SK-N-SH treated with all-trans-retinoic acid at 6 μM for 48 hours (cell line): ENCODE measurements around the gene ADCY9.

ENCODE experiments used
- ARNTL ChIP-seq: fragments of 450-650 bp; formaldehyde crosslinking; IDR thresholded peaks from 2 replicates; pipeline ENCODE4 v1.5.0; 2020; ENCODE audit warnings: low read depth, mild to moderate bottlenecking, moderate library complexity, borderline replicate concordance
- POU6F1 ChIP-seq: fragments of 250-450 bp; sonication (Bioruptor Pico); IDR thresholded peaks from 2 replicates; pipeline ENCODE4 v1.8.0; 2021; ENCODE audit warnings: low read depth, mild to moderate bottlenecking, moderate library complexity, borderline replicate concordance
- RARB ChIP-seq: fragments of 250-450 bp; sonication (Bioruptor Pico); IDR thresholded peaks from 2 replicates; pipeline ENCODE4 v1.8.0; 2021; ENCODE audit warnings: mild to moderate bottlenecking, moderate library complexity

DNA sequence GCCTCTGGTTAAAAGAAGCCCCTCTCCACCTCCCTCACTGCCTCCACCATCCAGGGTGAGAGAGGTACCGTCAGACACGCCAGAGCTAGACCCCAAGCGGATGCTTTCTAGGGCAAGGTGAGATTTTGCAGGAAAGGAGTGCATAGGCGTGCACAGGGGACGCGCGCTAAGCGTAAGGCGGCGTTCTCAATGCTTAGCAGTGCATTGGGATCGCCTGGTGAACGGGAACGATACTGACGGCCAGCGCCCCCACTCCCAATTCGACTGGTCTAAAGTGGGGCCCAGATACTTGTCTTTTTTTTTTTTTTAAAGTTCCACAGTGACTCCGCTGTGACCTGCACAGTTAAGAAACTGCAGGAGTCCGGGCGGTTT is 177.8 kb downstream of the ADCY9 start:
- TF ChIP-seq RARB (CRISPR knock-in tag) (no peak), POU6F1 (CRISPR knock-in tag) (no peak), ARNTL (no peak)
